HEK293 (cell line): ENCODE data around the gene ANKRD31.

ENCODE experiments used
- CTCF ChIA-PET: fragments of 350-600 bp; formaldehyde crosslinking; extraction: SDS; loops from one replicate; lab custom pipeline; 2021; ENCODE audit warnings: antibody characterized with exemption; lab: Yijun Ruan, JAX
- POLR2A ChIA-PET: fragments of 300-600 bp; formaldehyde crosslinking; extraction: SDS; loops from one replicate; lab custom pipeline; 2020; ENCODE audit warnings: antibody characterized with exemption, inconsistent platforms; lab: Yijun Ruan, JAX
- H3K27ac ChIP-seq: fragments of 200-500 bp; sonication (Bioruptor generic); 2 replicates; pipeline ENCODE4 v1.5.1; 2014; ENCODE audit warnings: low read depth, low read length, control low read depth, inconsistent platforms; ENCODE audit errors: extremely low read depth
- H3K36me3 ChIP-seq, 2 experiments: fragments of 200-500 bp in 1 of 2; sonication (Bioruptor generic) in 1 of 2; 1 replicate in 1 of 2; 2 replicates in 1 of 2; pipeline ENCODE4 v1.5.1; 2014 to 2017; ENCODE audit warnings: inconsistent platforms in 2 of 2, low read length in 2 of 2; ENCODE audit not compliant: control insufficient read depth in 2 of 2, insufficient read depth in 1 of 2
- H3K4me1 ChIP-seq: fragments of 200-500 bp; sonication (Bioruptor generic); 2 replicates; pipeline ENCODE4 v1.5.1; 2014; ENCODE audit warnings: mild to moderate bottlenecking, low read length, inconsistent platforms; ENCODE audit not compliant: control insufficient read depth, insufficient read depth
- H3K4me3 ChIP-seq: 2 replicates; pipeline ENCODE4 v1.5.1; 2011; ENCODE audit warnings: low read depth, mild to moderate bottlenecking, control low read depth, low read length, moderate library complexity
- H3K9me3 ChIP-seq: fragments of 200-500 bp; sonication (Bioruptor generic); 2 replicates; pipeline ENCODE4 v1.5.1; 2014; ENCODE audit warnings: low read depth, low read length, inconsistent platforms; ENCODE audit not compliant: control insufficient read depth, insufficient read depth
- CTCF ChIP-seq: fragments of 450-650 bp; formaldehyde crosslinking; IDR thresholded peaks from 2 replicates; pipeline ENCODE4 v1.5.1; 2016; ENCODE audit warnings: missing biosample characterization, missing genetic modification characterization
- GFI1B ChIP-seq: fragments of 450-650 bp; formaldehyde crosslinking; IDR thresholded peaks from 2 replicates; pipeline ENCODE4 v1.5.1; 2016; ENCODE audit warnings: missing biosample characterization, missing genetic modification characterization
- GLI2 ChIP-seq: fragments of 450-650 bp; formaldehyde crosslinking; IDR thresholded peaks from 2 replicates; pipeline ENCODE4; 2017; ENCODE audit warnings: missing biosample characterization, missing genetic modification characterization, low read depth, borderline replicate concordance
- HOXD13 ChIP-seq: sonication (generic); formaldehyde crosslinking; IDR thresholded peaks from 2 replicates; pipeline ENCODE4 v1.8.0; 2022; ENCODE audit warnings: missing genetic modification reagents, borderline replicate concordance
- KLF16 ChIP-seq: fragments of 450-650 bp; formaldehyde crosslinking; IDR thresholded peaks from 2 replicates; pipeline ENCODE4 v1.5.1; 2017; ENCODE audit warnings: missing biosample characterization, missing genetic modification characterization
- MZF1 ChIP-seq: fragments of 450-650 bp; formaldehyde crosslinking; IDR thresholded peaks from 2 replicates; pipeline ENCODE4 v1.5.1; 2017; ENCODE audit warnings: missing biosample characterization, missing genetic modification characterization, borderline replicate concordance
- OSR2 ChIP-seq: fragments of 450-650 bp; formaldehyde crosslinking; IDR thresholded peaks from 2 replicates; pipeline ENCODE4 v1.5.1; 2016; ENCODE audit warnings: missing biosample characterization, missing genetic modification characterization
- PRDM6 ChIP-seq: fragments of 450-650 bp; formaldehyde crosslinking; IDR thresholded peaks from 2 replicates; pipeline ENCODE4 v1.5.1; 2017; ENCODE audit warnings: missing biosample characterization, missing genetic modification characterization
- ZNF174 ChIP-seq: fragments of 450-650 bp; formaldehyde crosslinking; IDR thresholded peaks from 2 replicates; pipeline ENCODE4 v1.5.0; 2017; ENCODE audit warnings: missing biosample characterization, mild to moderate bottlenecking, missing genetic modification characterization
- ZNF184 ChIP-seq: fragments of 450-650 bp; IDR thresholded peaks from 2 replicates; pipeline ENCODE4 v1.5.1; 2018; ENCODE audit warnings: missing biosample characterization, mild to moderate bottlenecking, missing genetic modification characterization
- ZNF221 ChIP-seq: fragments of 450-650 bp; formaldehyde crosslinking; IDR thresholded peaks from 2 replicates; pipeline ENCODE4 v1.5.1; 2017; ENCODE audit warnings: missing biosample characterization, missing genetic modification characterization, borderline replicate concordance
- ZNF324 ChIP-seq: fragments of 450-650 bp; formaldehyde crosslinking; IDR thresholded peaks from 2 replicates; pipeline ENCODE4 v1.5.1; 2016; ENCODE audit warnings: missing biosample characterization, missing genetic modification characterization
- ZNF394 ChIP-seq: fragments of 450-650 bp; formaldehyde crosslinking; IDR thresholded peaks from 2 replicates; pipeline ENCODE4 v1.5.1; 2016; ENCODE audit warnings: missing biosample characterization, missing genetic modification characterization, mild to moderate bottlenecking, moderate library complexity, borderline replicate concordance
- ZNF433 ChIP-seq: fragments of 450-650 bp; formaldehyde crosslinking; IDR thresholded peaks from 2 replicates; pipeline ENCODE4 v1.5.1; 2016; ENCODE audit warnings: missing biosample characterization, missing genetic modification characterization, low read depth
- ZNF449 ChIP-seq: fragments of 450-650 bp; formaldehyde crosslinking; IDR thresholded peaks from 2 replicates; pipeline ENCODE4 v1.5.1; 2017; ENCODE audit warnings: missing biosample characterization, mild to moderate bottlenecking, missing genetic modification characterization, moderate library complexity
- ZNF473 ChIP-seq: fragments of 450-650 bp; formaldehyde crosslinking; IDR thresholded peaks from 2 replicates; pipeline ENCODE4 v1.5.1; 2017; ENCODE audit warnings: missing biosample characterization, missing genetic modification characterization
- ZNF521 ChIP-seq: fragments of 450-650 bp; formaldehyde crosslinking; IDR thresholded peaks from 2 replicates; pipeline ENCODE4 v1.5.1; 2017; ENCODE audit warnings: missing biosample characterization, mild to moderate bottlenecking, missing genetic modification characterization
- ZNF544 ChIP-seq: fragments of 450-650 bp; formaldehyde crosslinking; IDR thresholded peaks from 2 replicates; pipeline ENCODE4 v1.5.0; 2017; ENCODE audit warnings: missing biosample characterization, missing genetic modification characterization
- ZNF555 ChIP-seq: fragments of 450-650 bp; formaldehyde crosslinking; conservative IDR thresholded peaks from 2 replicates; pipeline ENCODE4 v1.5.1; 2017; ENCODE audit warnings: missing biosample characterization, mild to moderate bottlenecking, missing genetic modification characterization, inconsistent platforms
- ZNF621 ChIP-seq: fragments of 450-650 bp; formaldehyde crosslinking; IDR thresholded peaks from 2 replicates; pipeline ENCODE4 v1.5.1; 2017; ENCODE audit warnings: missing biosample characterization, missing genetic modification characterization
- ZNF664 ChIP-seq: fragments of 450-650 bp; formaldehyde crosslinking; IDR thresholded peaks from 2 replicates; pipeline ENCODE4 v1.5.1; 2016; ENCODE audit warnings: missing biosample characterization, missing genetic modification characterization
- ZNF704 ChIP-seq: fragments of 450-650 bp; formaldehyde crosslinking; IDR thresholded peaks from 2 replicates; pipeline ENCODE4 v1.5.1; 2016; ENCODE audit warnings: missing biosample characterization, missing genetic modification characterization
- ZNF747 ChIP-seq: fragments of 450-650 bp; formaldehyde crosslinking; IDR thresholded peaks from 2 replicates; pipeline ENCODE4 v1.5.1; 2016; ENCODE audit warnings: missing biosample characterization, missing genetic modification characterization
- ZNF785 ChIP-seq: fragments of 450-650 bp; formaldehyde crosslinking; IDR thresholded peaks from 2 replicates; pipeline ENCODE4 v1.5.1; 2016; ENCODE audit warnings: missing biosample characterization, missing genetic modification characterization
- ZNF830 ChIP-seq: fragments of 450-650 bp; IDR thresholded peaks from 2 replicates; pipeline ENCODE4 v1.5.0; 2018; ENCODE audit warnings: missing biosample characterization, missing genetic modification characterization, low read depth, mild to moderate bottlenecking, moderate library complexity
- ZSCAN18 ChIP-seq: fragments of 450-650 bp; formaldehyde crosslinking; IDR thresholded peaks from 2 replicates; pipeline ENCODE4 v1.5.1; 2016; ENCODE audit warnings: missing biosample characterization, missing genetic modification characterization

The ANKRD31 gene

GRCh38 chr5:75113354-75114113 lies 123.1 kb downstream of the ANKRD31 start:
- TF ChIP-seq ZSCAN18 (tag by site-specific recombination) (no peak), ZNF544 (tag by site-specific recombination) (no peak), ZNF184 (tag by site-specific recombination) (no peak), ZNF621 (tag by site-specific recombination) (no peak), GLI2 (tag by site-specific recombination) (no peak), HOXD13 (CRISPR knock-in tag) (no peak), ZNF664 (tag by site-specific recombination) (no peak), ZNF324 (tag by site-specific recombination) (no peak), OSR2 (no peak), ZNF221 (no peak), GFI1B (no peak), ZNF785 (tag by site-specific recombination) (no peak), KLF16 (tag by site-specific recombination) (no peak), ZNF704 (no peak), ZNF473 (tag by site-specific recombination) (no peak), PRDM6 (tag by site-specific recombination) (no peak), CTCF (no peak)
- TF ChIP-seq, all 188 proteins: peak for 0
- POLR2A ChIA-PET: no interaction called here
- CTCF ChIA-PET: interaction anchor here (1.0 kb wide), 1 partner anchor 63 kb away, joined by 3 read pairs; no protein-coding TSS in a partner anchor
- Histone ChIP-seq H3K27ac (no peak overlapping the region), H3K4me3 (no peak overlapping the region), H3K9me3 (no peaks in the 10 kb centered on the region), H3K36me3 (no peaks in the 10 kb centered on the region), H3K4me1 (peaks cover 2% of the 10 kb centered on the region; the same call in 1 of the 2 replicates)

GRCh38 chr5:75108931-75109596 lies 127.6 kb downstream of the ANKRD31 start:
- Histone ChIP-seq H3K4me3 (no peak overlapping the region), H3K36me3 (no peaks in the 10 kb centered on the region), H3K27ac (no peak overlapping the region), H3K9me3 (no peaks in the 10 kb centered on the region), H3K4me1 (peaks cover 2% of the 10 kb centered on the region; the same call in 1 of the 2 replicates)
- ChIA-PET POLR2A (no interaction called here), CTCF (no interaction called here)
- no peak for TF ChIP-seq ZNF747 (tag by site-specific recombination)
- TF ChIP-seq ZNF394 (tag by site-specific recombination): no peak
- TF ChIP-seq ZNF433 (tag by site-specific recombination): no peak
- TF ChIP-seq MZF1 (tag by site-specific recombination): no peak
- TF ChIP-seq ZNF449 (tag by site-specific recombination): no peak
- no peak for TF ChIP-seq ZNF174 (tag by site-specific recombination)
- TF ChIP-seq ZNF555 (tag by site-specific recombination): no peak
- no peak for TF ChIP-seq ZNF830 (tag by site-specific recombination)
- no peak for TF ChIP-seq ZNF521 (tag by site-specific recombination)
